ENCODE measurements around the gene MSANTD4.

DNA sequence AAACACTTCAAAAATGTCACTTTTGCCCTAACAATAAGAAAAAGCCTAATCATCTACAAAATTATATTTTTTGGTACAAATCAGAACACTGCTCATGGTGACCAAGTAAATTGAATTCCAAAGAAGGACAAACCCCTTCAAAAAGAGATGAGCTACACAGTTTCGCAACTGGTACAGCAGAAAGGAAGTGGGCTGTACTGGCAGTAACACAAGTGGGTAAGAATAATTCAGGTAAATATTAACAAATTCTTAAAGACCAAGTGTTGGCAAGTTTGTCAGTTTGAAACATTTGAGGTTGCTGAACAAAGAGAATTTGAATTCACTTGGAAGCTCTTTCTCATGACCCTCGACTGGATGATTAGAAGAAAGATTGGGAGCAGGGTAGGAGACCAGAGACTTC lies 35.5 kb downstream of the MSANTD4 start:
- TF ChIP-seq, protein P1, sequence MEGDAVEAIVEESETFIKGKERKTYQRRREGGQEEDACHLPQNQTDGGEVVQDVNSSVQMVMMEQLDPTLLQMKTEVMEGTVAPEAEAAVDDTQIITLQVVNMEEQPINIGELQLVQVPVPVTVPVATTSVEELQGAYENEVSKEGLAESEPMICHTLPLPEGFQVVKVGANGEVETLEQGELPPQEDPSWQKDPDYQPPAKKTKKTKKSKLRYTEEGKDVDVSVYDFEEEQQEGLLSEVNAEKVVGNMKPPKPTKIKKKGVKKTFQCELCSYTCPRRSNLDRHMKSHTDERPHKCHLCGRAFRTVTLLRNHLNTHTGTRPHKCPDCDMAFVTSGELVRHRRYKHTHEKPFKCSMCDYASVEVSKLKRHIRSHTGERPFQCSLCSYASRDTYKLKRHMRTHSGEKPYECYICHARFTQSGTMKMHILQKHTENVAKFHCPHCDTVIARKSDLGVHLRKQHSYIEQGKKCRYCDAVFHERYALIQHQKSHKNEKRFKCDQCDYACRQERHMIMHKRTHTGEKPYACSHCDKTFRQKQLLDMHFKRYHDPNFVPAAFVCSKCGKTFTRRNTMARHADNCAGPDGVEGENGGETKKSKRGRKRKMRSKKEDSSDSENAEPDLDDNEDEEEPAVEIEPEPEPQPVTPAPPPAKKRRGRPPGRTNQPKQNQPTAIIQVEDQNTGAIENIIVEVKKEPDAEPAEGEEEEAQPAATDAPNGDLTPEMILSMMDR (IDR thresholded peaks at IDR 0.05 in 4 of 5, conservative IDR thresholded peaks at IDR 0.05 in 1 of 5), result no peak
- TF ChIP-seq POLR2A (IDR thresholded peaks at IDR 0.05), result no peak
